GM23338 (cell line): Measurements from ENCODE around the gene TEDC1. TPM values are rescaled to one million over a fixed set of nuclear protein-coding genes. Genes with fewer than 3 reads are reported as not detected.

ENCODE experiments used
- ATAC-seq: fragments of 200-7000 bp; cut with Tn5 transposase; 3 replicates; pipeline ENCODE4 v1.9.1; 2020
- DNase-seq: peaks from one replicate; pipeline ENCODE4 v3.0.0-alpha.2; 2015; ENCODE audit warnings: low spot score
- H2AFZ ChIP-seq: fragments of 200-600 bp; sonication (generic); 2 replicates; pipeline ENCODE4 v1.8.0; 2016; ENCODE audit warnings: antibody characterized with exemption, mild to moderate bottlenecking, moderate library complexity
- H3F3A ChIP-seq: fragments of 200-600 bp; sonication (generic); replicated peaks from 2 replicates; pipeline ENCODE4 v1.8.0; 2017; ENCODE audit warnings: antibody characterized with exemption, mixed run types, low read depth
- H3K27ac ChIP-seq: fragments of 200-600 bp; sonication (generic); 2 replicates; pipeline ENCODE4 v1.6.1; 2016; ENCODE audit warnings: low read depth
- H3K27me3 ChIP-seq: fragments of 200-600 bp; sonication (generic); 2 replicates; pipeline ENCODE4 v1.8.0; 2016; ENCODE audit warnings: mild to moderate bottlenecking, mixed run types, moderate library complexity; ENCODE audit not compliant: insufficient read depth
- H3K36me3 ChIP-seq: fragments of 200-600 bp; sonication (generic); 2 replicates; pipeline ENCODE4 v1.8.0; 2016; ENCODE audit warnings: mild to moderate bottlenecking; ENCODE audit not compliant: insufficient read depth
- H3K4me1 ChIP-seq: fragments of 200-600 bp; sonication (generic); 2 replicates; pipeline ENCODE4 v1.8.0; 2016; ENCODE audit warnings: mild to moderate bottlenecking, moderate library complexity; ENCODE audit not compliant: insufficient read depth
- H3K4me2 ChIP-seq: fragments of 200-600 bp; sonication (generic); 2 replicates; pipeline ENCODE4 v1.7.1; 2017; ENCODE audit warnings: mixed run types
- H3K4me3 ChIP-seq: fragments of 200-600 bp; sonication (generic); 2 replicates; pipeline ENCODE4 v1.6.1; 2016; ENCODE audit warnings: mixed run types
- H3K79me2 ChIP-seq: fragments of 200-600 bp; sonication (generic); replicated peaks from 2 replicates; pipeline ENCODE4 v1.8.0; 2017; ENCODE audit warnings: mild to moderate bottlenecking; ENCODE audit not compliant: insufficient read depth
- H3K9me2 ChIP-seq: fragments of 200-600 bp; sonication (generic); 2 replicates; pipeline ENCODE4 v1.8.0; 2017; ENCODE audit not compliant: insufficient read depth
- H4K20me1 ChIP-seq: fragments of 200-600 bp; sonication (generic); replicated peaks from 2 replicates; pipeline ENCODE4 v1.8.0; 2017; ENCODE audit warnings: mild to moderate bottlenecking; ENCODE audit not compliant: insufficient read depth
- H3K27ac Mint-ChIP-seq: 2 replicates; pipeline ENCODE4 v1.8.0; 2020; ENCODE audit warnings: inconsistent platforms, mild to moderate bottlenecking, moderate library complexity, mixed read lengths
- H3K27me3 Mint-ChIP-seq: 3 replicates; pipeline ENCODE4 v1.8.0; 2022; ENCODE audit warnings: low read depth, mild to moderate bottlenecking, moderate library complexity, mixed read lengths, inconsistent platforms; ENCODE audit not compliant: insufficient read depth, poor library complexity
- H3K36me3 Mint-ChIP-seq: 3 replicates; pipeline ENCODE4 v1.8.0; 2021; ENCODE audit warnings: low read depth, mild to moderate bottlenecking, inconsistent platforms, moderate library complexity, mixed read lengths
- H3K4me1 Mint-ChIP-seq: 3 replicates; pipeline ENCODE4 v1.8.0; 2020; ENCODE audit warnings: mild to moderate bottlenecking, inconsistent platforms, mixed read lengths
- H3K4me3 Mint-ChIP-seq: 3 replicates; pipeline ENCODE4 v1.8.0; 2021; ENCODE audit warnings: moderate library complexity, mild to moderate bottlenecking, inconsistent platforms, mixed read lengths
- H3K9me3 Mint-ChIP-seq: 3 replicates; pipeline ENCODE4 v1.8.0; 2020; ENCODE audit warnings: moderate library complexity, mild to moderate bottlenecking, inconsistent platforms, mixed read lengths
- CREB1 ChIP-seq: fragments of 250-450 bp; sonication (Bioruptor Pico); IDR thresholded peaks from 2 replicates; pipeline ENCODE4 v1.5.0; 2020; ENCODE audit warnings: low read depth, mild to moderate bottlenecking, moderate library complexity
- CTCF ChIP-seq, 2 experiments: fragments of 200-600 bp in 1 of 2; sonication (generic) in 1 of 2; conservative IDR thresholded peaks; 2 replicates each; pipeline versions ENCODE4 v1.5.1 to v1.6.1; 2016 to 2017; ENCODE audit warnings: antibody characterized with exemption in 2 of 2, low read depth in 2 of 2, mild to moderate bottlenecking in 2 of 2, moderate library complexity in 1 of 2
- ETS1 ChIP-seq: IDR thresholded peaks from 2 replicates; pipeline ENCODE4 v1.6.1; 2016; ENCODE audit warnings: antibody characterized with exemption
- EZH2phosphoT487 ChIP-seq: fragments of 200-600 bp; sonication (generic); IDR thresholded peaks from one replicate; pipeline ENCODE4 v1.8.1; 2018; ENCODE audit warnings: antibody characterized with exemption; ENCODE audit not compliant: unreplicated experiment
- JUNB ChIP-seq: IDR thresholded peaks from one replicate; pipeline ENCODE4 v1.6.1; 2016; ENCODE audit warnings: antibody characterized with exemption; ENCODE audit not compliant: unreplicated experiment
- NANOG ChIP-seq: IDR thresholded peaks from 2 replicates; pipeline ENCODE4 v1.6.1; 2016; ENCODE audit warnings: antibody characterized with exemption, borderline replicate concordance
- REST ChIP-seq: IDR thresholded peaks from one replicate; pipeline ENCODE4 v1.6.1; 2018; ENCODE audit warnings: antibody characterized with exemption; ENCODE audit not compliant: unreplicated experiment
- STAT1 ChIP-seq: IDR thresholded peaks from one replicate; pipeline ENCODE4 v1.6.1; 2016; ENCODE audit warnings: antibody characterized with exemption; ENCODE audit not compliant: unreplicated experiment
- ZNF114 ChIP-seq: fragments of 250-450 bp; sonication (Bioruptor Pico); IDR thresholded peaks from 2 replicates; pipeline ENCODE4 v1.5.0; 2020; ENCODE audit warnings: mild to moderate bottlenecking, moderate library complexity
- ZNF331 ChIP-seq: fragments of 250-450 bp; sonication (Bioruptor Pico); IDR thresholded peaks from 2 replicates; pipeline ENCODE4 v1.5.0; 2020; ENCODE audit warnings: low read depth, mild to moderate bottlenecking, moderate library complexity
- polyA plus RNA-seq: library from polyadenylated mRNA; unstranded; fragments of >200 nt; fragmentation: Nextera tagmentation; extraction: Ambion mirVana; gene quantifications from 2 replicates; pipeline ENCODE4 v1.2.1, GENCODE V29; 2016
- total RNA-seq: library from RNA; depleted of rRNA; stranded (reverse); fragments of >200 nt; shearing (Covaris generic); gene quantifications from 2 replicates; pipeline ENCODE4 v1.2.3, GENCODE V29; 2014

Gene TEDC1
- total and polyA plus RNA-seq, 2 experiments from 2014 or later = 5.9 to 16.3 TPM

- no peak for TF ChIP-seq STAT1
These were observed 19.1 kb upstream of the TEDC1 start (continued) for GRCh38 chr14:105471823-105472485.

GRCh38 chr14:105472486-105472991 lies 18.5 kb upstream of the TEDC1 start:
- peaks cover 18% of the 10 kb centered on the region; the same call in 1 of the 2 replicates for H3K4me1 ChIP-seq
- TF ChIP-seq EZH2phosphoT487 (no peak), CTCF (conservative IDR thresholded peaks at IDR 0.05; ENCODE audit: low read depth in 2 of 2) (0 out of 4 replicates have a peak, but pooled peaks of 1 of the 2 experiments have one; percentile 8)

GRCh38 chr14:105473033-105473676 lies 17.9 kb upstream of the TEDC1 start:
- Mint-ChIP-seq H3K9me3 (no peaks in the 10 kb centered on the region), H3K4me3 (peak overlapping the region; percentile 59; the same call in 1 of the 3 replicates), H3K27me3 (peaks cover 37% of the 10 kb centered on the region), H3K4me1 (peaks cover 8% of the 10 kb centered on the region), H3K27ac (no peak overlapping the region), H3K36me3 (no peaks in the 10 kb centered on the region)
- no peak for ATAC-seq
- Histone ChIP-seq H3K4me1 (peaks cover 18% of the 10 kb centered on the region; the same call in 1 of the 2 replicates), H3K79me2 (no peaks in the 10 kb centered on the region), H3F3A (peaks cover 9% of the 10 kb centered on the region; the same call in 1 of the 2 replicates), H2AFZ (no peak overlapping the region), H3K4me2 (peak overlapping the region; percentile 84), H3K4me3 (peak overlapping the region; percentile 56), H4K20me1 (no peaks in the 10 kb centered on the region; the same call in 1 of the 2 replicates), H3K27me3 (peaks cover 34% of the 10 kb centered on the region), H3K9me2 (no peaks in the 10 kb centered on the region), H3K27ac (no peak overlapping the region), H3K36me3 (no peaks in the 10 kb centered on the region)
- no peak for DNase-seq
- no peak for TF ChIP-seq ZNF114 (CRISPR knock-in tag)
- TF ChIP-seq CTCF (conservative IDR thresholded peaks at IDR 0.05; ENCODE audit: low read depth in 2 of 2) = no peak
- no peak for TF ChIP-seq ZNF331 (CRISPR knock-in tag)
- no peak for TF ChIP-seq REST
- TF ChIP-seq EZH2phosphoT487 = no peak
- TF ChIP-seq NANOG = no peak
- TF ChIP-seq CREB1 (CRISPR knock-in tag) = no peak
- no peak for TF ChIP-seq STAT1
- no peak for TF ChIP-seq JUNB
- no peak for TF ChIP-seq ETS1

More at GRCh38 chr14:105472486-105472991, 18.5 kb upstream of the TEDC1 start:
- Histone ChIP-seq H3K4me2 (no peak overlapping the region), H3K4me3 (no peak overlapping the region), H3K79me2 (no peaks in the 10 kb centered on the region), H4K20me1 (no peaks in the 10 kb centered on the region; the same call in 1 of the 2 replicates), H3K27me3 (peaks cover 29% of the 10 kb centered on the region), H2AFZ (no peak overlapping the region), H3K27ac (no peak overlapping the region), H3K36me3 (no peaks in the 10 kb centered on the region), H3K9me2 (no peaks in the 10 kb centered on the region), H3F3A (peaks cover 9% of the 10 kb centered on the region; the same call in 1 of the 2 replicates)
- DNase-seq (no peak), ATAC-seq (no peak)
- Mint-ChIP-seq H3K9me3 (no peaks in the 10 kb centered on the region), H3K36me3 (no peaks in the 10 kb centered on the region), H3K4me3 (no peak overlapping the region), H3K27me3 (peaks cover 33% of the 10 kb centered on the region), H3K4me1 (peaks cover 8% of the 10 kb centered on the region), H3K27ac (no peak overlapping the region)
